ENCODE data around the gene VWF.
"Not testable (repeated sequence)": the region's sequence is repeated elsewhere in the genome, so short reads cannot be mapped to it uniquely, and the experiment has no call there.

The VWF gene

GRCh38 chr12:6146509-6146908 is 22.0 kb upstream of the VWF start:
- DNase-seq (ENCODE audit: low spot score): no peak
- FAIRE-seq: peak; percentile 82

- FAIRE-seq (no peak), DNase-seq (ENCODE audit: low spot score) (no peak)
Measured at GRCh38 chr12:6145564-6145963, 21.1 kb upstream of the VWF start.

- FAIRE-seq: no peak
- DNase-seq (ENCODE audit: low spot score): no peak
Measured at GRCh38 chr12:6143303-6143675, 18.8 kb upstream of the VWF start.

- FAIRE-seq; DNase-seq (ENCODE audit: low spot score): not testable (repeated sequence)
Measured at GRCh38 chr12:6142368-6143302, 18.2 kb upstream of the VWF start.

GRCh38 chr12:6141731-6142367 is 17.4 kb upstream of the VWF start:
- FAIRE-seq; DNase-seq (ENCODE audit: low spot score): not testable (repeated sequence)

GRCh38 chr12:6140651-6141447 is 16.4 kb upstream of the VWF start:
- DNase-seq (ENCODE audit: low spot score): no peak

GRCh38 chr12:6135071-6135470 is 10.6 kb upstream of the VWF start:
- no peak for DNase-seq (ENCODE audit: low spot score)

More at GRCh38 chr12:6140651-6141447, 16.4 kb upstream of the VWF start:
- no peak for FAIRE-seq

GRCh38 chr12:6133642-6134041 is 9.2 kb upstream of the VWF start:
- FAIRE-seq: no peak
- no peak for DNase-seq (ENCODE audit: low spot score)

More at GRCh38 chr12:6135071-6135470, 10.6 kb upstream of the VWF start:
- FAIRE-seq: no peak

- no peak for DNase-seq (ENCODE audit: low spot score)
- no peak for FAIRE-seq
Measured at GRCh38 chr12:6132496-6132895, 8.0 kb upstream of the VWF start.

- no peak for FAIRE-seq
Measured at GRCh38 chr12:6125310-6125608, 789 bp upstream of the VWF start.

GRCh38 chr12:6123258-6123657 is 1.2 kb downstream of the VWF start:
- FAIRE-seq (peak; percentile 84), DNase-seq (ENCODE audit: low spot score) (no peak)

More at GRCh38 chr12:6125310-6125608, 789 bp upstream of the VWF start:
- no peak for DNase-seq (ENCODE audit: low spot score)

- DNase-seq (ENCODE audit: low spot score): no peak
- FAIRE-seq: no peak
Measured at GRCh38 chr12:6122201-6122600, 2.3 kb downstream of the VWF start.

- FAIRE-seq (no peak), DNase-seq (ENCODE audit: low spot score) (no peak)
Measured at GRCh38 chr12:6120796-6121473, 3.5 kb downstream of the VWF start.

GRCh38 chr12:6118891-6119568 is 5.4 kb downstream of the VWF start:
- DNase-seq (ENCODE audit: low spot score) (no peak), FAIRE-seq (no peak)

GRCh38 chr12:6116471-6117021 is 7.9 kb downstream of the VWF start:
- peak; percentile 96 for FAIRE-seq

GRCh38 chr12:6115389-6115788 is 9.1 kb downstream of the VWF start:
- FAIRE-seq: peak; percentile 13
- no peak for DNase-seq (ENCODE audit: low spot score)

More at GRCh38 chr12:6116471-6117021, 7.9 kb downstream of the VWF start:
- peak; percentile 77 for DNase-seq (ENCODE audit: low spot score)

- FAIRE-seq: no peak
Measured at GRCh38 chr12:6114476-6114870, 10.0 kb downstream of the VWF start.

GRCh38 chr12:6113691-6114475 is 10.6 kb downstream of the VWF start:
- FAIRE-seq (no peak), DNase-seq (ENCODE audit: low spot score) (no peak)

More at GRCh38 chr12:6114476-6114870, 10.0 kb downstream of the VWF start:
- DNase-seq (ENCODE audit: low spot score): no peak

- DNase-seq (ENCODE audit: low spot score): no peak
Measured at GRCh38 chr12:6112004-6112403, 12.5 kb downstream of the VWF start.

More at GRCh38 chr12:6112004-6112403, 12.5 kb downstream of the VWF start:
- no peak for FAIRE-seq
